Heart right ventricle (tissue), 16 donors: ENCODE data around the gene SPATA31D1. TPM values are rescaled to one million over a fixed set of nuclear protein-coding genes. Genes with fewer than 3 reads are reported as not detected.

Source experiments
- ATAC-seq, 8 donors: fragments of 200-7000 bp; cut with Tn5 transposase; one replicate each; pipeline ENCODE4 v1.9.1; 2020; ENCODE audit warnings: mild to moderate bottlenecking in 8 of 8, moderate library complexity in 8 of 8, moderate number of reproducible peaks in 1 of 8
- DNase-seq, 2 donors: peaks; one replicate each; pipeline ENCODE4 v3.0.0-alpha.2; 2020
- H3K27ac ChIP-seq, 10 donors: fragments of 200-600 bp; sonication (generic) in 2 of 10; one replicate each; pipeline versions ENCODE4 v1.5.0 to v1.8.0; 2020 to 2022; ENCODE audit warnings: mild to moderate bottlenecking in 3 of 10
- H3K27me3 ChIP-seq, 7 donors: fragments of 200-600 bp; one replicate each; pipeline ENCODE4 v1.8.0; 2021 to 2022; ENCODE audit warnings: mild to moderate bottlenecking in 2 of 7
- H3K36me3 ChIP-seq, 9 donors: fragments of 200-600 bp; sonication (generic) in 1 of 9; one replicate each; pipeline versions ENCODE4 v1.5.0 to v1.8.0; 2020 to 2022; ENCODE audit warnings: mild to moderate bottlenecking in 2 of 9
- H3K4me1 ChIP-seq, 9 donors: fragments of 200-600 bp; sonication (generic) in 1 of 9; one replicate each; pipeline versions ENCODE4 v1.5.0 to v1.8.0; 2020 to 2022; ENCODE audit warnings: mild to moderate bottlenecking in 4 of 9
- H3K4me3 ChIP-seq, 10 donors: fragments of 200-600 bp; sonication (generic) in 2 of 10; one replicate each; pipeline versions ENCODE4 v1.5.0 to v1.8.0; 2020 to 2022; ENCODE audit warnings: mild to moderate bottlenecking in 7 of 10, moderate library complexity in 2 of 10
- H3K9me3 ChIP-seq, 11 donors: fragments of 200-600 bp in 10 of 11; sonication (generic) in 2 of 11; one replicate each; pipeline versions ENCODE4 v1.5.0 to v1.8.0; 2013 to 2022; ENCODE audit warnings: mild to moderate bottlenecking in 2 of 11, control low read depth in 1 of 11, moderate library complexity in 1 of 11
- CTCF ChIP-seq, 9 donors: fragments of 200-600 bp; sonication (generic) in 2 of 9; IDR thresholded peaks; one replicate each; pipeline versions ENCODE4 v1.5.0 to v1.8.0; 2021 to 2022; ENCODE audit warnings: antibody characterized with exemption in 9 of 9, mild to moderate bottlenecking in 5 of 9, moderate library complexity in 1 of 9
- WGBS, 2 donors: extraction: QIAGEN DNeasy Blood & Tissue Kit; methylation state at CpG; one replicate each; pipeline ENCODE4 v1.1.7; 2013; ENCODE audit warnings: inconsistent platforms in 1 of 2; 5-methylcytosine and 5-hydroxymethylcytosine counted together
- intact Hi-C, 10 donors: fragments of 100-400 bp; cut with DNase I; formaldehyde crosslinking; loops; one replicate each; pipeline versions ENCODE4 v1.11.1 to v1.14.2; 2022
- polyA plus RNA-seq, 2 donors: library from polyadenylated mRNA; stranded (reverse); fragments of 200-250 nt; gene quantifications; one replicate each; pipeline ENCODE4 v1.2.3, GENCODE V29; 2013
- total RNA-seq, 10 donors: library from RNA; stranded (reverse); fragmentation: NEBNext Ultra II Directional in 3 of 10; extraction: Animal tissue kit (Norgen Biotek cat#: 25700) in 3 of 10; gene quantifications; one replicate each; pipeline versions ENCODE4 v1.2.1 to v1.2.4, GENCODE V29; 2021 to 2023
- donor health status: Arrhythmogenic right ventricular cardiomyopathy.
- donor health status: ischemic (EF 13 %, LVEDD 7.1; RV severe dilation, severe dysfunction).
- donor health status: healthy with polysubstance abuse.
- donor health status: DM: no; HTN: yes; CAD: no.
- donor health status: DM: no; HTN: no; CAD: no.
- donor health status: ischemic (EF 25% LVEDD 6.9; RV normal size, moderate dysfunction).
- donor health status: ischemic (EF 25% LVEDD 5.7; RV mildly dilated, moderate dysfunction).
- donor health status: healthy.
- donor health status: DM: yes; HTN: yes; CAD: no.
- donor health status: Ischemic cardiomyopathy.
- donor health status: ischemic (EF 35%, LVEDD 5.7; RV mildly dilated, moderate dysfunction).
- donor health status: nonischemic (EF 11% LVEDD 7.7; RV severe dilation, severe dysfunction).
- donor health status: DM: yes; HTN: yes; CAD: no.
- donor health status: PGD.
- donor health status: ischemic (EF 29% LVEDD 5.4; RV normal size, mild dysfunction).
- donor health status: nonischemic (EF 23%, LVEDD 6.1; RV moderate dilation, normal function).

Gene SPATA31D1
- total and polyA plus RNA-seq, 12 donors: 0.07 TPM; not detected in 11

GRCh38 chr9:81981883-81982282, 6.7 kb upstream of the SPATA31D1 start:
- Histone ChIP-seq H3K27me3 (no peaks in the 10 kb centered on the region), H3K36me3 (no peaks in the 10 kb centered on the region), H3K4me1 (no peaks in the 10 kb centered on the region), H3K9me3 (peaks cover 0 to 7% (median 0%) of the 10 kb centered on the region in 11 donors), H3K27ac (no peak overlapping the region), H3K4me3 (no peak overlapping the region)
- WGBS, 2 donors: 95 to 97% methylated on average over 4 of the region's 4 CpGs
- ATAC-seq (no peak), DNase-seq (no peak)
- intact Hi-C loops: no loop called here
- TF ChIP-seq CTCF (IDR thresholded peaks at IDR 0.05): no peak

- H3K4me3 ChIP-seq: no peak overlapping the region
- no peaks in the 10 kb centered on the region for H3K9me3 ChIP-seq
- no peak overlapping the region for H3K27ac ChIP-seq
- no peaks in the 10 kb centered on the region for H3K4me1 ChIP-seq
- no peaks in the 10 kb centered on the region for H3K27me3 ChIP-seq
- H3K36me3 ChIP-seq: no peaks in the 10 kb centered on the region
- no peak for ATAC-seq
- no peak for DNase-seq
- intact Hi-C loops: no loop called here
- WGBS, 2 donors: 79 to 86% methylated on average over 6 of the region's 6 CpGs
- TF ChIP-seq CTCF (IDR thresholded peaks at IDR 0.05): no peak
Observed at GRCh38 chr9:81984928-81985327, 3.6 kb upstream of the SPATA31D1 start.

GRCh38 chr9:81986051-81986450, 2.5 kb upstream of the SPATA31D1 start:
- TF ChIP-seq CTCF (IDR thresholded peaks at IDR 0.05): no peak
- DNase-seq (no peak), ATAC-seq (no peak)
- Histone ChIP-seq H3K36me3 (no peaks in the 10 kb centered on the region), H3K9me3 (no peaks in the 10 kb centered on the region), H3K27me3 (no peaks in the 10 kb centered on the region), H3K4me3 (no peak overlapping the region), H3K27ac (no peak overlapping the region), H3K4me1 (no peaks in the 10 kb centered on the region)
- intact Hi-C loops: no loop called here
- WGBS, 2 donors: 65 to 70% methylated on average over 1 of the region's 1 CpG

- 92 to 98% methylated on average over 1 of the region's 1 CpG for WGBS, 2 donors
- ATAC-seq (no peak), DNase-seq (no peak)
- no peak for TF ChIP-seq CTCF (IDR thresholded peaks at IDR 0.05)
- no peaks in the 10 kb centered on the region for H3K9me3 ChIP-seq
- no peaks in the 10 kb centered on the region for H3K36me3 ChIP-seq
- no peak overlapping the region for H3K27ac ChIP-seq
- H3K4me3 ChIP-seq: no peak overlapping the region
- no peaks in the 10 kb centered on the region for H3K4me1 ChIP-seq
- no peaks in the 10 kb centered on the region for H3K27me3 ChIP-seq
- intact Hi-C loops: no loop called here
Observed at GRCh38 chr9:81989700-81990099, 1.1 kb downstream of the SPATA31D1 start.

GRCh38 chr9:81993656-81994055, 5.1 kb downstream of the SPATA31D1 start:
- intact Hi-C loops: no loop called here
- DNase-seq (no peak), ATAC-seq (no peak)
- no peaks in the 10 kb centered on the region for H3K4me1 ChIP-seq
- no peaks in the 10 kb centered on the region for H3K36me3 ChIP-seq
- no peak overlapping the region for H3K27ac ChIP-seq
- H3K27me3 ChIP-seq: no peaks in the 10 kb centered on the region
- no peaks in the 10 kb centered on the region for H3K9me3 ChIP-seq
- 84 to 91% methylated on average over 5 of the region's 5 CpGs for WGBS, 2 donors
- H3K4me3 ChIP-seq: no peak overlapping the region
- no peak for TF ChIP-seq CTCF (IDR thresholded peaks at IDR 0.05)
